MG63 (cell line): ENCODE data around the gene TBX6. TPM values are rescaled to one million over a fixed set of nuclear protein-coding genes. Genes with fewer than 3 reads are reported as not detected.

Experiments used
- total RNA-seq: library from RNA; depleted of rRNA; stranded (reverse); fragments of >200 nt; shearing (Covaris generic); gene quantifications from 2 replicates; pipeline ENCODE4 v1.2.3, GENCODE V29; 2014; ENCODE audit warnings: low replicate concordance; rRNA removed

TBX6 gene
- total RNA-seq, 1 experiment from 2014 or later, result 0.30 TPM

Other genes with a start within 250 kb of the TBX6 start
- 64.9 and 78.6 TPM in 2 replicates for gene CDIPT, start 228.7 kb downstream of the TBX6 start, total RNA-seq
- 18.0 and 28.5 TPM in 2 replicates for gene SEZ6L2, start 192.4 kb downstream of the TBX6 start, total RNA-seq
- 48.3 and 73.0 TPM in 2 replicates for gene ASPHD1, start 191.4 kb downstream of the TBX6 start, total RNA-seq
- 5.1 and 7.6 TPM in 2 replicates for gene KCTD13, start 165.7 kb downstream of the TBX6 start, total RNA-seq
- gene TMEM219, start 129.8 kb downstream of the TBX6 start, total RNA-seq, result 96.9 and 121 TPM in 2 replicates
- gene TAOK2, start 118.1 kb downstream of the TBX6 start, total RNA-seq, result 41.3 and 59.4 TPM in 2 replicates
- 6.5 and 25.9 TPM in 2 replicates for gene HIRIP3, start 96.3 kb downstream of the TBX6 start, total RNA-seq
- 97.4 and 290 TPM in 2 replicates for gene INO80E, start 95.7 kb downstream of the TBX6 start, total RNA-seq
- gene DOC2A, start 80.9 kb downstream of the TBX6 start, total RNA-seq, result not detected in 2 replicates
- not detected in 2 replicates for gene C16orf92, start 68.7 kb downstream of the TBX6 start, total RNA-seq
- 0.20 TPM in 1 of 2 replicates, not detected in the other for gene TLCD3B, start 60.7 kb downstream of the TBX6 start, total RNA-seq
- 911 and 1,101 TPM in 2 replicates for gene ALDOA, start 26.2 kb downstream of the TBX6 start, total RNA-seq
- 127 and 193 TPM in 2 replicates for gene PPP4C, start 15.9 kb downstream of the TBX6 start, total RNA-seq
- 1.5 and 13.1 TPM in 2 replicates for gene YPEL3, start 4.3 kb upstream of the TBX6 start, total RNA-seq
- gene GDPD3, start 21.6 kb upstream of the TBX6 start, total RNA-seq, result 0.43 TPM in 1 of 2 replicates, not detected in the other
- 13.3 and 20.0 TPM in 2 replicates for gene MAPK3, start 31.3 kb upstream of the TBX6 start, total RNA-seq
- gene CORO1A, start 91.7 kb upstream of the TBX6 start, total RNA-seq, result 1.9 and 3.1 TPM in 2 replicates
- gene BOLA2B, start 101.7 kb upstream of the TBX6 start, total RNA-seq, result 64.7 and 122 TPM in 2 replicates
- gene SLX1A, start 102.0 kb upstream of the TBX6 start, total RNA-seq, result 30.9 and 54.9 TPM in 2 replicates
- gene SULT1A3, start 107.3 kb upstream of the TBX6 start, total RNA-seq, result 4.8 and 18.5 TPM in 2 replicates
- 0.89 and 4.2 TPM in 2 replicates for gene NPIPB13, start 156.6 kb upstream of the TBX6 start, total RNA-seq